Tibial artery (tissue), 4 donors: ENCODE measurements around the gene SF1.
A peak's percentile ranks its signal among the peaks of the same experiment; 100 is the strongest.

Experiments
- DNase-seq, 2 donors: peaks; one replicate each; pipeline ENCODE4 v3.0.0-alpha.2; 2019
- H3K27ac ChIP-seq, 2 donors: fragments of 200-600 bp; sonication (generic) in 1 of 2; 1 replicate in 1 of 2; 2 replicates in 1 of 2; pipeline ENCODE4 v1.5.1; 2018 to 2019; ENCODE audit warnings: mild to moderate bottlenecking in 1 of 2
- H3K27me3 ChIP-seq, 2 donors: fragments of 200-600 bp; sonication (generic) in 1 of 2; one replicate each; pipeline versions ENCODE4 v1.5.1 to v1.6.0; 2016 to 2019
- H3K36me3 ChIP-seq, 3 donors: fragments of 200-600 bp; sonication (generic) in 2 of 3; one replicate each; pipeline ENCODE4 v1.5.1; 2016 to 2019; ENCODE audit warnings: mild to moderate bottlenecking in 2 of 3
- H3K4me1 ChIP-seq, 4 donors: fragments of 200-600 bp; sonication (generic) in 2 of 4; 1 replicate in 3 of 4; 2 replicates in 1 of 4; pipeline ENCODE4 v1.5.1; 2016 to 2019
- H3K4me3 ChIP-seq, 2 donors: fragments of 200-600 bp; sonication (generic) in 1 of 2; 1 replicate in 1 of 2; 2 replicates in 1 of 2; pipeline ENCODE4 v1.5.1; 2018 to 2019; ENCODE audit warnings: mild to moderate bottlenecking in 2 of 2
- H3K9me3 ChIP-seq, 3 donors: fragments of 200-600 bp; sonication (generic) in 1 of 3; one replicate each; pipeline ENCODE4 v1.5.1; 2016 to 2019
- CTCF ChIP-seq, 2 experiments: fragments of 200-600 bp in 1 of 2; fragments of 450-650 bp in 1 of 2; IDR thresholded peaks; one replicate each; pipeline ENCODE4 v1.5.1; 2017 to 2019; ENCODE audit warnings: antibody characterized with exemption in 2 of 2, mild to moderate bottlenecking in 1 of 2, moderate library complexity in 1 of 2
- intact Hi-C: fragments of 100-400 bp; cut with DNase I; formaldehyde crosslinking; loops from one replicate; pipeline ENCODE4 v1.15.0; 2023; ENCODE audit warnings: low total_unique reads

Gene SF1

DNA sequence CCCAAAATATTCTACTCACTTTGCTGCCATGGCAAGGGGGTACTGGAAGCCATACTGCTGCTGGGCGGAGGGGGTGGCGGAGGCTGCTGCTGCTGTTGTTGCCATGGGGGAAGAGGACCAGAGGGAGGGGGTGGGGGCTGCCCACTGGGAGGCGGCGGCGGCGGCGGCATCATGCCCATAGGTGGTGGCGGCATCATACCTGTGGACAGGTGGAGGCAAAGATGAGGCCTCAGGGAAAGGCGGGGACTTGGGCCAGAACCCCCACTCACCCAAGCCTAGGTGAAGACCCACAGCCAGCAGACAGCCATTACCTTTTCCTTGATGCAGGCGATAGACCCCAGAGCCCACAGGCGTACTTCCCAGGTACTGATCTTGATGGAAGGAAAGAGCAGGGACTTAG lies 11.5 kb downstream of the SF1 start:
- intact Hi-C loops: no loop called here
- Histone ChIP-seq H3K4me3 (no peak overlapping the region), H3K36me3 (peaks cover 83 to 96% (median 88%) of the 10 kb centered on the region in 3 donors), H3K27me3 (no peaks in the 10 kb centered on the region), H3K9me3 (no peaks in the 10 kb centered on the region), H3K27ac (peak overlapping the region; percentile 49 to 60), H3K4me1 (peaks cover 0 to 52% (median 41%) of the 10 kb centered on the region in 4 donors)
- no peak for TF ChIP-seq CTCF (IDR thresholded peaks at IDR 0.05)
- DNase-seq: peak; percentile 16 to 64

- Histone ChIP-seq H3K36me3 (peaks cover 74 to 87% (median 79%) of the 10 kb centered on the region in 3 donors), H3K27me3 (no peaks in the 10 kb centered on the region), H3K4me3 (no peak overlapping the region), H3K27ac (no peak overlapping the region), H3K9me3 (no peaks in the 10 kb centered on the region), H3K4me1 (peaks cover 0 to 58% (median 40%) of the 10 kb centered on the region in 4 donors)
- peak; percentile 20 to 67 for DNase-seq
- intact Hi-C loops: no loop called here
- no peak for TF ChIP-seq CTCF (IDR thresholded peaks at IDR 0.05)
Observed at GRCh38 chr11:64765851-64766665, 12.3 kb downstream of the SF1 start.

GRCh38 chr11:64765291-64765850 lies 13.0 kb downstream of the SF1 start:
- Histone ChIP-seq H3K36me3 (peaks cover 68 to 80% (median 73%) of the 10 kb centered on the region in 3 donors), H3K27ac (peak overlapping the region; percentile 61 to 93), H3K4me3 (no peak overlapping the region), H3K27me3 (no peaks in the 10 kb centered on the region), H3K4me1 (peaks cover under 1 to 61% (median 45%) of the 10 kb centered on the region in 4 donors), H3K9me3 (no peaks in the 10 kb centered on the region)
- peak; percentile 20 to 67 for DNase-seq
- TF ChIP-seq CTCF (IDR thresholded peaks at IDR 0.05): no peak
- intact Hi-C loops: no loop called here

GRCh38 chr11:64764753-64765152 lies 13.6 kb downstream of the SF1 start:
- Histone ChIP-seq H3K27ac (peak overlapping the region; percentile 61 to 93), H3K9me3 (no peaks in the 10 kb centered on the region), H3K36me3 (peaks cover 61 to 74% (median 66%) of the 10 kb centered on the region in 3 donors), H3K27me3 (no peaks in the 10 kb centered on the region), H3K4me1 (peaks cover 7 to 66% (median 50%) of the 10 kb centered on the region in 4 donors), H3K4me3 (no peak overlapping the region)
- peak in 1 of 2 donors; percentile 9 for DNase-seq
- intact Hi-C loops: no loop called here
- TF ChIP-seq CTCF (IDR thresholded peaks at IDR 0.05): no peak

- H3K4me3 ChIP-seq: no peak overlapping the region
- peak; percentile 16 to 63 for DNase-seq
- no peak for TF ChIP-seq CTCF (IDR thresholded peaks at IDR 0.05)
- intact Hi-C loops: no loop called here
- peaks cover 8 to 72% (median 56%) of the 10 kb centered on the region in 4 donors for H3K4me1 ChIP-seq
- H3K27ac ChIP-seq: peak overlapping the region; percentile 61 to 93
- no peaks in the 10 kb centered on the region for H3K27me3 ChIP-seq
- peaks cover 55 to 68% (median 60%) of the 10 kb centered on the region in 3 donors for H3K36me3 ChIP-seq
- H3K9me3 ChIP-seq: no peaks in the 10 kb centered on the region
Observed at GRCh38 chr11:64764040-64764611, 14.2 kb downstream of the SF1 start.
